Kidney (tissue), 14 donors: ENCODE data around the gene IGFBP6. TPM values are rescaled to one million over a fixed set of nuclear protein-coding genes. Genes with fewer than 3 reads are reported as not detected.

Experiments
- DNase-seq, 5 donors: peaks; one replicate each; pipeline ENCODE4 v3.0.0-alpha.2; 2013 to 2020
- FAIRE-seq: peaks from 2 replicates; lab custom pipeline; 2012; peaks lifted over from hg19 to GRCh38; lab: Jason Lieb, UNC
- H3K27ac ChIP-seq, 2 donors: one replicate each; pipeline ENCODE4 v1.7.0; 2013; ENCODE audit warnings: low read depth in 2 of 2, low read length in 2 of 2, inconsistent platforms in 1 of 2
- H3K27me3 ChIP-seq: one replicate; pipeline ENCODE4 v1.7.1; 2013; ENCODE audit warnings: low read length, inconsistent platforms; ENCODE audit not compliant: control insufficient read depth, insufficient read depth
- H3K36me3 ChIP-seq, 3 donors: one replicate each; pipeline versions ENCODE4 v1.7.0 to v1.7.1; 2013; ENCODE audit warnings: low read length in 3 of 3, control low read depth in 1 of 3, inconsistent platforms in 1 of 3; ENCODE audit not compliant: insufficient read depth in 3 of 3, control insufficient read depth in 2 of 3
- H3K4me1 ChIP-seq, 3 donors: one replicate each; pipeline versions ENCODE4 v1.7.0 to v1.7.1; 2013; ENCODE audit warnings: low read length in 3 of 3, inconsistent platforms in 1 of 3, low read depth in 1 of 3; ENCODE audit not compliant: control insufficient read depth in 2 of 3, insufficient read depth in 2 of 3
- H3K4me3 ChIP-seq, 3 donors: one replicate each; pipeline versions ENCODE4 v1.7.0 to v1.8.1; 2013; ENCODE audit warnings: low read length in 3 of 3, control low read depth in 1 of 3, inconsistent platforms in 1 of 3
- H3K9ac ChIP-seq, 3 donors: one replicate each; pipeline versions ENCODE4 v1.7.0 to v1.7.1; 2013; ENCODE audit warnings: low read length in 3 of 3, control low read depth in 1 of 3, inconsistent platforms in 1 of 3
- H3K9me3 ChIP-seq, 3 donors: one replicate each; pipeline versions ENCODE4 v1.7.0 to v1.7.1; 2013; ENCODE audit warnings: low read length in 3 of 3, control low read depth in 1 of 3, inconsistent platforms in 1 of 3; ENCODE audit not compliant: control insufficient read depth in 2 of 3, insufficient read depth in 1 of 3
- intact Hi-C: fragments of 100-400 bp; cut with DNase I; formaldehyde crosslinking; loops from one replicate; pipeline ENCODE4 v1.11.1; 2022
- polyA plus RNA-seq: library from polyadenylated mRNA; stranded (reverse); fragments of 350-450 nt; fragmentation: Illumina TruSeq; extraction: RNeasy Lipid Tissue Mini Kit (QIAGEN cat#74804); gene quantifications from one replicate; pipeline ENCODE4 v1.2.3, GENCODE V29; 2014; ENCODE audit warnings: low read depth, low replicate concordance; ENCODE audit not compliant: insufficient read depth
- total RNA-seq: library from RNA; stranded (reverse); fragmentation: NEBNext Ultra II Directional; extraction: Animal tissue kit (Norgen Biotek cat#: 25700); gene quantifications from one replicate; pipeline ENCODE4 v1.2.1, GENCODE V29; 2021
- TF ChIP-seq, protein P1 (sequence below): IDR thresholded peaks from 3 replicates; pipeline ENCODE4 v1.5.1; 2012; ENCODE audit warnings: mild to moderate bottlenecking, moderate library complexity, borderline replicate concordance; ENCODE audit not compliant: insufficient read depth; ENCODE audit errors: extremely low read depth
- donor health status: control.
- donor health status: control.
- donor health status: control.
- donor health status: control.
- donor health status: control.
- donor health status: DM: yes; HTN: yes; CAD: no.
- donor health status: Normal renal cell carcinoma (clear cell type).

Gene IGFBP6
- total and polyA plus RNA-seq, 2 donors from 2014 or later: 57.3 to 203 TPM

DNA sequence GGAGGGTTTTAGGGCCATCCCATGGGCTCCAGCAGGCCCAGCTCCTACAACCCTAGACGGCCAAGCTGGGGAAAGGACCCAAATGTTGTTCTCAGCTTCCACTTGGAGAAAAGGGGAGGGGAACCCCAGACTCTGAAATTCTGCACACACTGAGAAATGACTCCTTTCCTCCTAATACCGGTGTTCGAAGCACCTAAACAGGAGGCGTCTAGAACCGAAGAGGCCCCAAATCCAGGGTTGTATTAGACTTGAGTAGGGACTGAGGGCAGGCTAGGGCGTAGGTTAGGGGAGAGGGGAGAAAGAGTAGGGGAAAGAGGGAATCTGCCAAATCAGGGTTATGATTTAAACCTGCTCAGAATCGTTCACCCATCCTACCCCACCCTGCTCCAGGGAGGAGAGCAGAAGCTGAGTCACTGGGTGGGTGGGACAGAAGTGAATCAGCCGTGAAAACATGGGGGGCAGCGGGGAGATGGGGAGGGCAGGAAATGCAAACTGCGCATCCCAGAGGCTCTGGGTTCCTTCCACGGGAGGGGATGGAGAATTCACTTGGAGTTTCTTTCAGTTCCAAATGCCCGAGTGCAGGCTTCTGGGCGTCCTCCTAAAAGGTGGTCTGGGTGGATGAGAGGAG, 1.0 kb downstream of the IGFBP6 start:
- Histone ChIP-seq H3K4me1 (peaks cover 4 to 33% (median 25%) of the 10 kb centered on the region in 3 donors), H3K9me3 (no peaks in the 10 kb centered on the region), H3K27ac (peak overlapping the region; percentile 66 to 81), H3K27me3 (no peaks in the 10 kb centered on the region), H3K36me3 (no peaks in the 10 kb centered on the region), H3K9ac (peak overlapping the region in 1 of 3 donors; percentile 65), H3K4me3 (peak overlapping the region in 2 of 3 donors; percentile 64 to 71)
- intact Hi-C loops: no loop called here
- FAIRE-seq: no peak
- TF ChIP-seq, protein P1, sequence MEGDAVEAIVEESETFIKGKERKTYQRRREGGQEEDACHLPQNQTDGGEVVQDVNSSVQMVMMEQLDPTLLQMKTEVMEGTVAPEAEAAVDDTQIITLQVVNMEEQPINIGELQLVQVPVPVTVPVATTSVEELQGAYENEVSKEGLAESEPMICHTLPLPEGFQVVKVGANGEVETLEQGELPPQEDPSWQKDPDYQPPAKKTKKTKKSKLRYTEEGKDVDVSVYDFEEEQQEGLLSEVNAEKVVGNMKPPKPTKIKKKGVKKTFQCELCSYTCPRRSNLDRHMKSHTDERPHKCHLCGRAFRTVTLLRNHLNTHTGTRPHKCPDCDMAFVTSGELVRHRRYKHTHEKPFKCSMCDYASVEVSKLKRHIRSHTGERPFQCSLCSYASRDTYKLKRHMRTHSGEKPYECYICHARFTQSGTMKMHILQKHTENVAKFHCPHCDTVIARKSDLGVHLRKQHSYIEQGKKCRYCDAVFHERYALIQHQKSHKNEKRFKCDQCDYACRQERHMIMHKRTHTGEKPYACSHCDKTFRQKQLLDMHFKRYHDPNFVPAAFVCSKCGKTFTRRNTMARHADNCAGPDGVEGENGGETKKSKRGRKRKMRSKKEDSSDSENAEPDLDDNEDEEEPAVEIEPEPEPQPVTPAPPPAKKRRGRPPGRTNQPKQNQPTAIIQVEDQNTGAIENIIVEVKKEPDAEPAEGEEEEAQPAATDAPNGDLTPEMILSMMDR: no peak
- peak in 2 of 5 donors; percentile 25 to 82 for DNase-seq

DNA sequence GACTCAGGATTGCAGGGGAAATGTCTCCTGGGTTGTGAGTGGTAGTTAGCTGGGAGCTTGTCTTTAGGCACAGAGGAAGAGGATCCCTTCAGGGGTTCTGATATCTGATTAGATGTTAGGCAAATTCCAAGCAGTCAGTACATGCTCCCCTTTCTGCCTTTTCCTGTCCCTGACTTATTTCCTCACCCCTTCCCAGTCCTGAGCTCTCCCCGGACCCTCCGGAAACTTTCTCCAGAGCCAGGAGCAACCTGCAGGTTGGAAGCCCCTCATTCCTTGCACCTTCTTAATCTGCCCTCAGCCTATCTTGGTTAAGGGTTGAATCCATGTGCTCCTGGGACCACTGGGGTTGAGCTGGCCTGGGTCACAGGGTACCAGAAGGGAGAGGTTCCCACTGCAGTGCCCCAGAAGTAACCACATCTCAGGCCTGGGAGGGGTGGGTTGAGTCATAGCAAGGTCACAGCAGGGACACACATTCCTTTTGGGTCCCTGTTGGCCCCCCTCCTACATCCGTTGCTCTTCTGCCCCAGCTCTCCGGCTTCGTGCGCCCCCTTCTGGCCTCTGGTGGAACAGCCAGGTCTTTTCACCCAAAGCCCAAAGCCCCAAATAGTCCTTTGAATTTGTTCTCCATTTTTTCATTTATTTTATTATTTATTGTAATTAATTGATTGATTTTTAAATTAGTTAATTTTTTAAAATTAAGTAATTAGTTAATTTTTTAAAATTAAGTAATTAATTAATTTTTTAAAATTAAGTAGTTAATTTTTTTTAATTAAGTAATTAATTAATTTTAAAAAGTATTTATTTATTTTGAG, 1.8 kb downstream of the IGFBP6 start:
- no peaks in the 10 kb centered on the region for H3K36me3 ChIP-seq
- TF ChIP-seq, protein P1: peak; percentile 90
- H3K9me3 ChIP-seq: no peaks in the 10 kb centered on the region
- peak overlapping the region; percentile 66 to 72 for H3K27ac ChIP-seq
- no peaks in the 10 kb centered on the region for H3K27me3 ChIP-seq
- FAIRE-seq: peak; percentile 99
- intact Hi-C loops: no loop called here
- peak; percentile 87 to 96 (median 93) for DNase-seq
- peak overlapping the region in 2 of 3 donors; percentile 2 to 7 for H3K4me3 ChIP-seq
- H3K4me1 ChIP-seq: peaks cover 4 to 39% (median 31%) of the 10 kb centered on the region in 3 donors
- H3K9ac ChIP-seq: peak overlapping the region in 1 of 3 donors; percentile 24

DNA sequence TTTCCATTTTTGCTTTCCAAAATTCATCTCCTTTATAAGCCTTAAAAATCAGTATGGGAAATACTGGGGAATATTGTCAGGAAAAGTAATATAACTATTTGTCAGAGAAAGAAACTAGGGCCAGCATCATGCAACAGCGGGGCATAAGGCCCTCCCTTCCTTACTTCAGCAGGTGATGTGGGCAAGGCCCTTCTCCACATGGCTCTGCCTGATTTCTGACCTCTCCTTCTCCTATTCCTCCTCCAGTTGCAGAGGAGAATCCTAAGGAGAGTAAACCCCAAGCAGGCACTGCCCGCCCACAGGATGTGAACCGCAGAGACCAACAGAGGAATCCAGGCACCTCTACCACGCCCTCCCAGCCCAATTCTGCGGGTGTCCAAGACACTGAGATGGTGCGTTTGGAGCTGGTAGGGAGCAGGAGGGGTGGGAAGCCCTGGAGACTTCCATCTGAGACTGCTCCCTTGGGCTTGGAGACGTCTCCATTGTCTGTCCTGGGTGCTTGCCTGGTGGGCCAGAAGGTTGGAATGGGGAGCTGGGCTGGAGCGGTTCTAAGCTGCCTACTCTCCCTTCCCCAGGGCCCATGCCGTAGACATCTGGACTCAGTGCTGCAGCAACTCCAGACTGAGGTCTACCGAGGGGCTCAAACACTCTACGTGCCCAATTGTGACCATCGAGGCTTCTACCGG, 3.1 kb downstream of the IGFBP6 start:
- H3K9me3 ChIP-seq: no peaks in the 10 kb centered on the region
- DNase-seq: no peak
- no peaks in the 10 kb centered on the region for H3K36me3 ChIP-seq
- no peak for FAIRE-seq
- H3K27ac ChIP-seq: peak overlapping the region in 1 of 2 donors; percentile 20
- intact Hi-C loops: no loop called here
- H3K27me3 ChIP-seq: no peaks in the 10 kb centered on the region
- peaks cover 4 to 39% (median 31%) of the 10 kb centered on the region in 3 donors for H3K4me1 ChIP-seq
- H3K9ac ChIP-seq: no peak overlapping the region
- TF ChIP-seq, protein P1: no peak
- H3K4me3 ChIP-seq: no peak overlapping the region
